Stimulated activated naive CD8-positive, alpha-beta T cell treated with anti-CD3 and anti-CD28 coated beads, Interleukin-15, amount 100 ng/mL, for 72 hours (primary cell): Measurements from ENCODE around the gene CNTNAP5.

Experiments used
- ATAC-seq: fragments of 150-1000 bp; cut with Tn5 transposase; 2 replicates; pipeline ENCODE4 v1.10.0; 2021; ENCODE audit warnings: mild to moderate bottlenecking, moderate library complexity
- DNase-seq, 2 donors: peaks; one replicate each; pipeline ENCODE4 v3.0.0; 2021 to 2022
- H3K27ac Mint-ChIP-seq, 2 donors: one replicate each; pipeline ENCODE4 v1.8.0; 2022; ENCODE audit warnings: mild to moderate bottlenecking in 2 of 2, mixed read lengths in 2 of 2, moderate library complexity in 2 of 2
- H3K27me3 Mint-ChIP-seq: one replicate; pipeline ENCODE4 v1.8.0; 2022; ENCODE audit warnings: mixed read lengths
- H3K4me1 Mint-ChIP-seq: one replicate; pipeline ENCODE4 v1.8.0; 2022; ENCODE audit warnings: mild to moderate bottlenecking, mixed read lengths
- H3K4me3 Mint-ChIP-seq, 2 donors: one replicate each; pipeline ENCODE4 v1.8.0; 2022; ENCODE audit warnings: mild to moderate bottlenecking in 2 of 2, mixed read lengths in 2 of 2, moderate library complexity in 1 of 2
- H3K9me3 Mint-ChIP-seq, 2 donors: one replicate each; pipeline ENCODE4 v1.8.0; 2022; ENCODE audit warnings: mixed read lengths in 2 of 2

Gene CNTNAP5

GRCh38 chr2:124626993-124627392 is 601.9 kb downstream of the CNTNAP5 start:
- Mint-ChIP-seq H3K4me3 (no peak overlapping the region), H3K27me3 (no peaks in the 10 kb centered on the region), H3K9me3 (peaks cover 4 to 7% of the 10 kb centered on the region in 2 donors), H3K4me1 (no peaks in the 10 kb centered on the region), H3K27ac (no peak overlapping the region)
- DNase-seq (no peak), ATAC-seq (no peak)

DNA sequence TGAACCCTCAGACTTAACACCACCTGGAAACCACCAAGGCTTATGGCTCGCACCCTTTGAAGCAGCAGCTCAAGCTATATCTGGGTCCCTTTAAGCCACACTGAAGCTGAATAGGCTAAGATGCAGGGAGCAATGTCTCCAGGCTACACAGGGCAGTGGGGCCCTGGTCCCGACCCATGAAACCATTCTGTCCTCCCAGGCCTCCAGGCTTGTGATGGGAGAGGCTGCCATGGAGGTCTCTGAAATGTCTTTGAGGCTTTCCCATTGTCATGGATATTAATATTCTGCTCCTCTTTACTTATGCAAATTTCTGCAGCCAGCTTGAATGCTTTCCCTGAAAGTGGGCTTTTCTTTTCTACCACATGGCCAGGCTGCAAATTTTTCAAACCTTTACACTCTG is 608.7 kb downstream of the CNTNAP5 start:
- DNase-seq, result no peak
- Mint-ChIP-seq H3K9me3 (peaks cover 10 to 12% of the 10 kb centered on the region in 2 donors), H3K4me3 (no peak overlapping the region), H3K27ac (no peak overlapping the region), H3K27me3 (no peaks in the 10 kb centered on the region), H3K4me1 (no peaks in the 10 kb centered on the region)
- no peak for ATAC-seq

- ATAC-seq (no peak), DNase-seq (no peak)
- H3K4me1 Mint-ChIP-seq, result no peaks in the 10 kb centered on the region
- H3K27ac Mint-ChIP-seq, result no peak overlapping the region
- H3K27me3 Mint-ChIP-seq, result no peaks in the 10 kb centered on the region
- peaks cover 5 to 9% of the 10 kb centered on the region in 2 donors for H3K9me3 Mint-ChIP-seq
- no peak overlapping the region for H3K4me3 Mint-ChIP-seq
Measured at GRCh38 chr2:124639524-124639923, 614.4 kb downstream of the CNTNAP5 start.

- H3K27ac Mint-ChIP-seq, result no peak overlapping the region
- peaks cover 2 to 5% of the 10 kb centered on the region in 2 donors for H3K9me3 Mint-ChIP-seq
- no peak for DNase-seq
- ATAC-seq, result no peak
- H3K4me3 Mint-ChIP-seq, result no peak overlapping the region
- H3K4me1 Mint-ChIP-seq, result no peaks in the 10 kb centered on the region
- H3K27me3 Mint-ChIP-seq, result no peaks in the 10 kb centered on the region
Measured at GRCh38 chr2:124640221-124640750, 615.2 kb downstream of the CNTNAP5 start.

- ATAC-seq (no peak), DNase-seq (no peak)
- Mint-ChIP-seq H3K4me3 (no peak overlapping the region), H3K4me1 (no peaks in the 10 kb centered on the region), H3K9me3 (peaks cover 0 to 18% of the 10 kb centered on the region in 2 donors), H3K27me3 (no peaks in the 10 kb centered on the region), H3K27ac (no peak overlapping the region)
Measured at GRCh38 chr2:124646166-124646815, 621.2 kb downstream of the CNTNAP5 start.

GRCh38 chr2:124647245-124647644 is 622.2 kb downstream of the CNTNAP5 start:
- H3K27me3 Mint-ChIP-seq, result no peaks in the 10 kb centered on the region
- no peaks in the 10 kb centered on the region for H3K4me1 Mint-ChIP-seq
- H3K27ac Mint-ChIP-seq, result no peak overlapping the region
- DNase-seq (no peak), ATAC-seq (no peak)
- no peak overlapping the region for H3K4me3 Mint-ChIP-seq
- peaks cover 0 to 18% of the 10 kb centered on the region in 2 donors for H3K9me3 Mint-ChIP-seq

- H3K27me3 Mint-ChIP-seq, result no peaks in the 10 kb centered on the region
- DNase-seq (no peak), ATAC-seq (no peak)
- H3K27ac Mint-ChIP-seq, result no peak overlapping the region
- H3K4me3 Mint-ChIP-seq, result no peak overlapping the region
- H3K9me3 Mint-ChIP-seq, result peaks cover 0 to 18% of the 10 kb centered on the region in 2 donors
- H3K4me1 Mint-ChIP-seq, result no peaks in the 10 kb centered on the region
Measured at GRCh38 chr2:124647663-124648062, 622.6 kb downstream of the CNTNAP5 start.

- H3K4me1 Mint-ChIP-seq, result no peaks in the 10 kb centered on the region
- H3K4me3 Mint-ChIP-seq, result no peak overlapping the region
- no peak for ATAC-seq
- H3K9me3 Mint-ChIP-seq, result peaks cover 0 to 18% of the 10 kb centered on the region in 2 donors
- H3K27ac Mint-ChIP-seq, result no peak overlapping the region
- DNase-seq, result no peak
- H3K27me3 Mint-ChIP-seq, result no peaks in the 10 kb centered on the region
Measured at GRCh38 chr2:124649001-124649400, 623.9 kb downstream of the CNTNAP5 start.

DNA sequence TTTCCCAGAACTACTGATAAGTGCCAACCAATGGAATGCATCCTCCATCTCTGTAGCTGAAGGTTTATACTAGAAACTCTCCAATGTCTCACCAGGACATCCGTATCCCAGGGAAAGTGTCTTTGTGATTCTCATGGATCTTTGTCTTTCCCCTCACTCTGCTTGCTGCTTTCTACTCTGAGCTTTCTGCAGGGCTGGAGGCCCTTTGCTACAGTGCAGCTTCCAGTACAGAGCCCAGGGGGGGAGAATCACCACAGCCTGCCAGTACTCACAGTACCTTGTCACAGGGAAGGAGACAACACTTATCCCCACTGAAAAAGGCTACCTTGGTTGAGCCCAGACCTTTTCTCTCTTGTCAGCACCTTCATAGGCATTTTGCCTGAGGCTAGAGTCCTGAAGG is 627.0 kb downstream of the CNTNAP5 start:
- no peaks in the 10 kb centered on the region for H3K27me3 Mint-ChIP-seq
- no peak overlapping the region for H3K4me3 Mint-ChIP-seq
- peaks cover 5 to 22% of the 10 kb centered on the region in 2 donors for H3K9me3 Mint-ChIP-seq
- no peak for ATAC-seq
- no peaks in the 10 kb centered on the region for H3K4me1 Mint-ChIP-seq
- no peak for DNase-seq
- no peak overlapping the region for H3K27ac Mint-ChIP-seq

DNA sequence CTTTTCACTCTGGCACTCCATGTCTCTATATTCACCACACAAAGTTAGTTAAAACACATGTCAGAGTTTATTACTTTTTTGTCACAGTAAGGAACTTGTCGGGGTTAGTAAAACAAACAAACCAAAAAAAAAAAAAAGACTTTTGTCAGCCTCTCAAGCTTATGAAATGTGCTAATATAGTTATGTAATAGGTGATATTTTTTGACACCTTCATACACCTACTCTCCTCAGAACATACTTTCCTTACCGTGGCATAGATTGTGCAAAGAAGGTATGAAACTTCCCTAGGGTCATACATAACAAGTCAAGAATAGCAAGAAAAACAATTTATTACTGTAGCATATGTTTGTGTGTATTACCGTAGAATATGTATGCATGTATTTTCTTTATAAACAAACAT is 633.3 kb downstream of the CNTNAP5 start:
- Mint-ChIP-seq H3K27me3 (no peaks in the 10 kb centered on the region), H3K27ac (no peak overlapping the region), H3K9me3 (peaks cover 18 to 22% of the 10 kb centered on the region in 2 donors), H3K4me1 (no peaks in the 10 kb centered on the region), H3K4me3 (no peak overlapping the region)
- no peak for ATAC-seq
- no peak for DNase-seq

- H3K4me3 Mint-ChIP-seq, result no peak overlapping the region
- H3K27me3 Mint-ChIP-seq, result no peaks in the 10 kb centered on the region
- H3K4me1 Mint-ChIP-seq, result no peaks in the 10 kb centered on the region
- ATAC-seq (no peak), DNase-seq (no peak)
- H3K9me3 Mint-ChIP-seq, result peaks cover 12 to 18% of the 10 kb centered on the region in 2 donors
- no peak overlapping the region for H3K27ac Mint-ChIP-seq
Measured at GRCh38 chr2:124661558-124661957, 636.5 kb downstream of the CNTNAP5 start.

- no peak overlapping the region for H3K4me3 Mint-ChIP-seq
- H3K27me3 Mint-ChIP-seq, result no peaks in the 10 kb centered on the region
- peaks cover 0 to 9% of the 10 kb centered on the region in 2 donors for H3K9me3 Mint-ChIP-seq
- no peaks in the 10 kb centered on the region for H3K4me1 Mint-ChIP-seq
- DNase-seq (no peak), ATAC-seq (no peak)
- H3K27ac Mint-ChIP-seq, result no peak overlapping the region
Measured at GRCh38 chr2:124662946-124663644, 638.0 kb downstream of the CNTNAP5 start.

DNA sequence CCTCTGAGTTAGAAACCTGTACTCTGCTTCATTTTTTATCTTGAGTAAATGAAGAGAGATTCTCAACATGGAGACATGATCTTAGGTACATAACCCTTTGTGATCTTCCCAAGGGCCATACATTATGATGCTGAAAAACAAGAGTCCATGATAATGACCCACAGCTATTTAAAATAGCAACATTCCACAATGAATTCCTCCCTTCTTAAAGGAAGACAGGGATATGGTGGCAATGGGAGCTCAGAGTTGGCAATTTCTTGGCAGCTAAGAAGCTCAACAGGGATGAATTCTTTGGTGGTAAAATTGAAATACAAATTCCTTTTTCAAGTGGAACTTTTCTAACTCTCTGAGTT is 638.5 kb downstream of the CNTNAP5 start:
- no peaks in the 10 kb centered on the region for H3K4me1 Mint-ChIP-seq
- no peak overlapping the region for H3K4me3 Mint-ChIP-seq
- peaks cover 0 to 9% of the 10 kb centered on the region in 2 donors for H3K9me3 Mint-ChIP-seq
- DNase-seq (no peak), ATAC-seq (no peak)
- no peak overlapping the region for H3K27ac Mint-ChIP-seq
- H3K27me3 Mint-ChIP-seq, result no peaks in the 10 kb centered on the region

DNA sequence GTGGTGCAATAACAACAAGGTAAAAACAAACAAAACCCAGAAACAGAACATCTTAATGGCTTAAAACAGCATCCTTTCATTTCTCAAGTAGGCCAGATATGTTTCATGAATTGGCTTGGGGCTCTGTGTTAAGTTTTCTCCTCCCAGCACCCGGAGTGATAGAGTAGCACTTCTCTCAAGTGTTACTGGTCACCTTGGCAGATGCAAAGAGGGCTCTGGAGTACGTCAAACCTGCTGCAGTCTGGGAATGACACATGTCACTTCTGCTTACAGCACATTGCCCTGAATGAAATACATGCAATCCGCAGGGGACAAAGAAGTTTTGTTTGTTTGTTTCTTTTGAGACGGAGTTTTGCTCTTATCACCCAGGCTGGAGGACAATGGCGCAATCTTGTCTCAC is 639.3 kb downstream of the CNTNAP5 start:
- Mint-ChIP-seq H3K27me3 (no peaks in the 10 kb centered on the region), H3K4me1 (no peaks in the 10 kb centered on the region), H3K9me3 (peaks cover under 1 to 9% of the 10 kb centered on the region in 2 donors), H3K4me3 (no peak overlapping the region), H3K27ac (no peak overlapping the region)
- DNase-seq (no peak), ATAC-seq (no peak)

- ATAC-seq (no peak), DNase-seq (no peak)
- Mint-ChIP-seq H3K4me3 (no peak overlapping the region), H3K27me3 (no peaks in the 10 kb centered on the region), H3K4me1 (no peaks in the 10 kb centered on the region), H3K9me3 (peaks cover 0 to 8% of the 10 kb centered on the region in 2 donors), H3K27ac (no peak overlapping the region)
Measured at GRCh38 chr2:124666976-124667375, 641.9 kb downstream of the CNTNAP5 start.

GRCh38 chr2:124668161-124668560 is 643.1 kb downstream of the CNTNAP5 start:
- no peak for DNase-seq

More at GRCh38 chr2:124668161-124668560, 643.1 kb downstream of the CNTNAP5 start:
- H3K4me3 Mint-ChIP-seq, result no peak overlapping the region
- no peaks in the 10 kb centered on the region for H3K4me1 Mint-ChIP-seq
- no peak for ATAC-seq
- no peaks in the 10 kb centered on the region for H3K27me3 Mint-ChIP-seq
- H3K27ac Mint-ChIP-seq, result no peak overlapping the region
- H3K9me3 Mint-ChIP-seq, result peaks cover 0 to 8% of the 10 kb centered on the region in 2 donors
